ENCODE results near the gene KSR2.

Gene KSR2

DNA sequence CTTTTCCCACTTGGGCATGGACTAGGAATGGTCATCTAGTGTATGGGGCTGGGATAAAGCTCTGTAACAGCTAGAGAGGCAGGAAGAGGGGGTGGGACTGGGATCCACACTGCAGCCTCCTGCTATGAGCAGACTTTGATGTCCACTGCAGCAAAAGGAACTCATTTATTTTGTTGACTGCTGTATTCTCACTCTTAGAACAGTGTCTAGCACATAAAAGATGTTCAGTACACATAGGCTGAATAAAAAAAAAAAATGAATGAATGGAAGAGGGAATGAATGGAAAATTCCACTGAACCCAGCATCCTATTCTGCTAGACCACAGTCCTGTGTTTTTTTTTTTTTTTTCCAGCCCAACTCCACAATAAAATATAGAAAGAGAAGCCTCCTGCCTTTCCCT, 501.2 kb downstream of the KSR2 start:
- H3K36me3 ChIP-seq = no peaks in the 10 kb centered on the region
- H3K27ac ChIP-seq = no peak overlapping the region
- peaks cover 4% of the 10 kb centered on the region for H3K9me3 ChIP-seq
- TF ChIP-seq, protein P1, sequence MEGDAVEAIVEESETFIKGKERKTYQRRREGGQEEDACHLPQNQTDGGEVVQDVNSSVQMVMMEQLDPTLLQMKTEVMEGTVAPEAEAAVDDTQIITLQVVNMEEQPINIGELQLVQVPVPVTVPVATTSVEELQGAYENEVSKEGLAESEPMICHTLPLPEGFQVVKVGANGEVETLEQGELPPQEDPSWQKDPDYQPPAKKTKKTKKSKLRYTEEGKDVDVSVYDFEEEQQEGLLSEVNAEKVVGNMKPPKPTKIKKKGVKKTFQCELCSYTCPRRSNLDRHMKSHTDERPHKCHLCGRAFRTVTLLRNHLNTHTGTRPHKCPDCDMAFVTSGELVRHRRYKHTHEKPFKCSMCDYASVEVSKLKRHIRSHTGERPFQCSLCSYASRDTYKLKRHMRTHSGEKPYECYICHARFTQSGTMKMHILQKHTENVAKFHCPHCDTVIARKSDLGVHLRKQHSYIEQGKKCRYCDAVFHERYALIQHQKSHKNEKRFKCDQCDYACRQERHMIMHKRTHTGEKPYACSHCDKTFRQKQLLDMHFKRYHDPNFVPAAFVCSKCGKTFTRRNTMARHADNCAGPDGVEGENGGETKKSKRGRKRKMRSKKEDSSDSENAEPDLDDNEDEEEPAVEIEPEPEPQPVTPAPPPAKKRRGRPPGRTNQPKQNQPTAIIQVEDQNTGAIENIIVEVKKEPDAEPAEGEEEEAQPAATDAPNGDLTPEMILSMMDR (IDR thresholded peaks at IDR 0.05) = no peak
- H3K27me3 ChIP-seq = peaks cover under 1% of the 10 kb centered on the region
- H3K4me3 ChIP-seq (ENCODE audit: low read depth in 1 of 2, low read length in 1 of 2) = no peak overlapping the region
- H3K4me1 ChIP-seq (ENCODE audit: control insufficient read depth in 1 of 2, insufficient read depth in 1 of 2, low read depth in 1 of 2, low read length in 1 of 2) = no peaks in the 10 kb centered on the region

DNA sequence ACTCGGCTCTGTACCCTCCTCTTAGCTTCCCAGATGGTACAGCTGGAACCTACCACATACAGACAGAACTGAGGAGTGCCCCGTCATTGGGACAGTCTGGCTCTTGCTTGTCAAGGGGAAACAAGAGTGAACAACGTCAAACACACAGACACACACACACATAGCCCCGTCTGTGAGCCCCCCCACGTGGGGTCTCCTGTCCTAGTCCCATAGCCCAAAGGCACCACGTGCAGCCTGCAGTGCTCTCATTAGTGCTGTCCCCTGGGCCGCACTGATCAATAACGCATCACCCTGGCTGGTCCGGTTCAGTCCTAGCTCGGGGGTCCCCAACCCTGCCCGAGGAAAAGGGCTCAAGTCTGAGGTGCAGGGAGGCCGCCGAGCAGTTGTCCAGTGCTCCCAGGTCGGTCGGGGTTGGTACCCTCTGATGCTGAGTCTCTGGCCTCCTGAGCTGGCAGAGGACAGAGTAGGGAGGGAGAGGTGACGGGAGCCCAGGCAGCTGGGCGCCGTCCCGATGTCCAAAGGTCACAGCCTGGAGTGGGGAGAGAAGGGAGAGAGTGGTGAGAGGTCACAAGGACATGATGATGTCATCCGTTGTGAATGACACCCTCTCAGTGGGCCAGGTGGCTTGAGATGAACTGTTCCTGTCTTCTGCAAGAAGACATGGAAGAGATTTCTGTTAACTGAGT, 502.0 kb downstream of the KSR2 start:
- Histone ChIP-seq H3K9me3 (peaks cover 4% of the 10 kb centered on the region), H3K27me3 (no peaks in the 10 kb centered on the region), H3K4me1 (ENCODE audit: control insufficient read depth in 1 of 2, insufficient read depth in 1 of 2, low read depth in 1 of 2, low read length in 1 of 2) (no peaks in the 10 kb centered on the region), H3K4me3 (ENCODE audit: low read depth in 1 of 2, low read length in 1 of 2) (no peak overlapping the region), H3K27ac (no peak overlapping the region), H3K36me3 (no peaks in the 10 kb centered on the region)
- TF ChIP-seq, protein P1 (IDR thresholded peaks at IDR 0.05) = no peak

DNA sequence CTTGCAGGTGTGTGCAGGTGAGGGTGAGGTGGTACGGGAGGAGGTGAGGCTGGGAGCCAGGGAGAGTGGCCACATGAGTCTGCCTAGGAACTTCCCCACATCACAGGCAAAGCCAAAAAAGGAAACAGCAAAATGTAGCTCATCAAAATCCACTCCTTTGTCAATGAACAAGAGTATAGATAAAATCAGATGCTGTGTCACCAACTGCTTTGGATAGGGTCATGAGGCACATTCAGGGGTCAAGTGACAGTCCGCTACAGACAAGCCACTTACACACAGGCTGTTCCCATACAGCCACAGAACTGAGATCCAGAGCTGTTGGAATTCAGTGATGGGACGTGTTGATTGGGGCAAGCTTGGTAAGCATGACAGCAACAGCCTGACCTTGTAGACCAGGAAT, 507.1 kb downstream of the KSR2 start:
- no peaks in the 10 kb centered on the region for H3K9me3 ChIP-seq
- TF ChIP-seq, protein P1 (IDR thresholded peaks at IDR 0.05) = no peak
- H3K27ac ChIP-seq = no peak overlapping the region
- H3K27me3 ChIP-seq = peaks cover 13% of the 10 kb centered on the region
- no peaks in the 10 kb centered on the region for H3K36me3 ChIP-seq
- H3K4me3 ChIP-seq (ENCODE audit: low read depth in 1 of 2, low read length in 1 of 2) = no peak overlapping the region
- H3K4me1 ChIP-seq (ENCODE audit: control insufficient read depth in 1 of 2, insufficient read depth in 1 of 2, low read depth in 1 of 2, low read length in 1 of 2) = no peaks in the 10 kb centered on the region

DNA sequence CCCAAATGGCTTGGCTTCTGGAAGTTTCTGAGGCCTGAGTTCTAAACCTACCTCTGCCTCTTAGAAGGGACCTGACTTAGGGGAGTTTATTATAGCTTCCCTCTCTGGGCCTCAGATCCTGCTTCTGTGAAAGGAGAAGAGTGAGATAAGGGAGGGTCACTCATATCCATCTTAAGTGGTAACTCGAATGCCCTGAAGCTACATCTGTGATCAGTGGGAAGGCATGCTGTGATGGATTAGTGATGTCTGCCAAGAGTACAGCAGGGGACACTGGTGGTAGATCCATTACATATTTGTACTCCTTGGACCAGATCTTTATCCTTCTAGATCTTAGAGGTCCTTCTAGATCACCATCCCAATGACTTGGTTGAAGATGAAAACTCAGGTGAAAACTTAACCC, 509.6 kb downstream of the KSR2 start:
- Histone ChIP-seq H3K27me3 (peaks cover 16% of the 10 kb centered on the region), H3K4me1 (ENCODE audit: control insufficient read depth in 1 of 2, insufficient read depth in 1 of 2, low read depth in 1 of 2, low read length in 1 of 2) (no peaks in the 10 kb centered on the region), H3K27ac (no peak overlapping the region), H3K9me3 (no peaks in the 10 kb centered on the region), H3K4me3 (ENCODE audit: low read depth in 1 of 2, low read length in 1 of 2) (no peak overlapping the region), H3K36me3 (no peaks in the 10 kb centered on the region)
- TF ChIP-seq, protein P1 (IDR thresholded peaks at IDR 0.05) = no peak

DNA sequence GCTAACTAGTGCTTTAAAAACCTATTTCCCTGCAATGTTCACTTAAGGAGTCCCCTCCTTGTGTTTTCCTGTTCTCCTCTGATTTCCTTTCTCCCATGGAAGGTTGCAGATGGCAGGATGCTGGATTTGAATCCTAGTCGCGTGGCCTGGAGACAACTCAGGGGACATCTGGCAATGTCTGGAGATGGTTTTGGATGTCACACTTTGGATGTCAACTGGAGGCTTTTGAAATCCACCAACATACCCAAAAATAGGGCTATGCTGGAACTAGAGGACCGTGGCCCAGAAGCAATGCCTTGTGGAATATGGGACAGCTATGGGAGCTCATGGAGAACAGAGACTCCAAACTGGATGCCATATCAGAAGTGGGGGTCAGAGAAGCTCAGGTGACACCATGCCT, 511.6 kb downstream of the KSR2 start:
- Histone ChIP-seq H3K9me3 (no peaks in the 10 kb centered on the region), H3K27me3 (peaks cover 20% of the 10 kb centered on the region), H3K4me1 (ENCODE audit: control insufficient read depth in 1 of 2, insufficient read depth in 1 of 2, low read depth in 1 of 2, low read length in 1 of 2) (no peaks in the 10 kb centered on the region), H3K4me3 (ENCODE audit: low read depth in 1 of 2, low read length in 1 of 2) (no peak overlapping the region), H3K36me3 (no peaks in the 10 kb centered on the region), H3K27ac (no peak overlapping the region)
- TF ChIP-seq, protein P1 (IDR thresholded peaks at IDR 0.05) = no peak

Data from neutrophil (primary cell).